Heart left ventricle (tissue), 16 donors: Measurements from ENCODE around the gene WSB1. TPM values are rescaled to one million over a fixed set of nuclear protein-coding genes. Genes with fewer than 3 reads are reported as not detected.
"Not testable (repeated sequence)": the region's sequence is repeated elsewhere in the genome, so short reads cannot be mapped to it uniquely, and the experiment has no call there.

Experiments used
- ATAC-seq, 4 donors: fragments of 200-7000 bp; cut with Tn5 transposase; one replicate each; pipeline ENCODE4 v1.9.1; 2020 to 2022; ENCODE audit warnings: moderate library complexity in 4 of 4, mild to moderate bottlenecking in 3 of 4, moderate number of reproducible peaks in 1 of 4
- DNase-seq, 5 donors: peaks; one replicate each; pipeline ENCODE4 v3.0.0-alpha.2; 2020
- H3K27ac ChIP-seq, 12 donors: fragments of 200-600 bp; sonication (generic) in 4 of 12; one replicate each; pipeline versions ENCODE4 v1.5.0 to v1.8.0; 2016 to 2022; ENCODE audit warnings: mild to moderate bottlenecking in 2 of 12
- H3K27me3 ChIP-seq, 9 donors: fragments of 200-600 bp; sonication (generic) in 2 of 9; one replicate each; pipeline versions ENCODE4 v1.5.1 to v1.8.0; 2016 to 2022; ENCODE audit warnings: mild to moderate bottlenecking in 3 of 9
- H3K36me3 ChIP-seq, 9 donors: fragments of 200-600 bp; sonication (generic) in 2 of 9; one replicate each; pipeline versions ENCODE4 v1.5.0 to v1.8.0; 2018 to 2022; ENCODE audit warnings: mild to moderate bottlenecking in 2 of 9
- H3K4me1 ChIP-seq, 12 donors: fragments of 200-600 bp; sonication (generic) in 4 of 12; one replicate each; pipeline versions ENCODE4 v1.5.0 to v1.8.0; 2016 to 2022; ENCODE audit warnings: mild to moderate bottlenecking in 3 of 12
- H3K4me3 ChIP-seq, 12 donors: fragments of 200-600 bp; sonication (generic) in 4 of 12; one replicate each; pipeline versions ENCODE4 v1.5.0 to v1.8.0; 2017 to 2022; ENCODE audit warnings: mild to moderate bottlenecking in 9 of 12, moderate library complexity in 4 of 12
- H3K9me3 ChIP-seq, 12 donors: fragments of 200-600 bp; sonication (generic) in 4 of 12; one replicate each; pipeline versions ENCODE4 v1.5.0 to v1.8.0; 2016 to 2022; ENCODE audit warnings: mild to moderate bottlenecking in 1 of 12
- CTCF ChIP-seq, 12 donors: fragments of 200-600 bp; sonication (generic) in 4 of 12; IDR thresholded peaks; one replicate each; pipeline versions ENCODE4 v1.5.0 to v1.8.0; 2018 to 2022; ENCODE audit warnings: antibody characterized with exemption in 12 of 12, mild to moderate bottlenecking in 5 of 12
- POLR2A ChIP-seq, 2 donors: fragments of 450-650 bp; IDR thresholded peaks; one replicate each; pipeline ENCODE4 v1.6.1; 2017; ENCODE audit warnings: antibody characterized with exemption in 2 of 2, mild to moderate bottlenecking in 2 of 2, moderate library complexity in 2 of 2
- WGBS, 4 donors: extraction: QIAGEN DNeasy Blood & Tissue Kit in 2 of 4; methylation state at CpG; one replicate each; pipeline versions ENCODE4 v1.1.5 to v1.1.7; 2013 to 2018; 5-methylcytosine and 5-hydroxymethylcytosine counted together
- intact Hi-C, 10 donors: fragments of 100-400 bp; cut with DNase I; formaldehyde crosslinking; loops; one replicate each; pipeline versions ENCODE4 v1.11.1 to v1.14.2; 2022
- polyA plus RNA-seq, 2 donors: library from polyadenylated mRNA; stranded (reverse); fragments of 200-250 nt; gene quantifications; one replicate each; pipeline ENCODE4 v1.2.3, GENCODE V29; 2013
- total RNA-seq, 9 donors: library from RNA; depleted of rRNA in 2 of 9; stranded (reverse); fragments of >200 nt in 2 of 9; fragmentation: NEBNext Ultra II Directional in 3 of 9; extraction: Animal tissue kit (Norgen Biotek cat#: 25700) in 3 of 9; gene quantifications; one replicate each; pipeline versions ENCODE4 v1.1.0 to v1.2.4, GENCODE V29; 2016 to 2023
- donor health status: ischemic (EF 13 %, LVEDD 7.1; RV severe dilation, severe dysfunction).
- donor health status: healthy with polysubstance abuse.
- donor health status: DM: no; HTN: yes; CAD: no.
- donor health status: DM: no; HTN: no; CAD: no.
- donor health status: ischemic (EF 25% LVEDD 6.9; RV normal size, moderate dysfunction).
- donor health status: ischemic (EF 25% LVEDD 5.7; RV mildly dilated, moderate dysfunction).
- donor health status: healthy.
- donor health status: DM: yes; HTN: yes; CAD: no.
- donor health status: ischemic (EF 35%, LVEDD 5.7; RV mildly dilated, moderate dysfunction).
- donor health status: nonischemic (EF 11% LVEDD 7.7; RV severe dilation, severe dysfunction).
- donor health status: DM: yes; HTN: yes; CAD: no.
- donor health status: PGD.
- donor health status: ischemic (EF 29% LVEDD 5.4; RV normal size, mild dysfunction).
- donor health status: nonischemic (EF 23%, LVEDD 6.1; RV moderate dilation, normal function).

The WSB1 gene
- total and polyA plus RNA-seq, 11 donors = 22.3 to 119 (median 56.2) TPM

GRCh38 chr17:27327397-27327796 lies 33.5 kb downstream of the WSB1 start:
- intact Hi-C loops = no loop called here
- ATAC-seq = no peak

GRCh38 chr17:27327871-27328270 lies 34.0 kb downstream of the WSB1 start:
- Histone ChIP-seq H3K4me1 (peaks cover 3 to 40% (median 31%) of the 10 kb centered on the region in 12 donors), H3K27ac (no peak overlapping the region), H3K4me3 (no peak overlapping the region), H3K9me3 (no peaks in the 10 kb centered on the region), H3K27me3 (no peaks in the 10 kb centered on the region), H3K36me3 (no peaks in the 10 kb centered on the region)
- ATAC-seq (no peak), DNase-seq (no peak)
- WGBS, 4 donors = 82 to 88% (median 85%) methylated on average over 4 of the region's 4 CpGs
- intact Hi-C loops = no loop called here
- TF ChIP-seq CTCF (IDR thresholded peaks at IDR 0.05) (no peak), POLR2A (IDR thresholded peaks at IDR 0.05) (no peak)

More at GRCh38 chr17:27327397-27327796, 33.5 kb downstream of the WSB1 start:
- no peaks in the 10 kb centered on the region for H3K36me3 ChIP-seq
- no peaks in the 10 kb centered on the region for H3K9me3 ChIP-seq
- TF ChIP-seq POLR2A (IDR thresholded peaks at IDR 0.05) = no peak
- no peak for TF ChIP-seq CTCF (IDR thresholded peaks at IDR 0.05)
- no peak for DNase-seq
- no peaks in the 10 kb centered on the region for H3K27me3 ChIP-seq
- 88 to 95% (median 89%) methylated on average over 7 of the region's 7 CpGs for WGBS, 4 donors
- peaks cover 3 to 42% (median 31%) of the 10 kb centered on the region in 12 donors for H3K4me1 ChIP-seq
- no peak overlapping the region for H3K4me3 ChIP-seq
- no peak overlapping the region for H3K27ac ChIP-seq

- H3K27ac ChIP-seq, DNase-seq, H3K9me3 ChIP-seq, intact Hi-C loops, ATAC-seq, H3K36me3 ChIP-seq, H3K27me3 ChIP-seq, H3K4me3 ChIP-seq: not testable (repeated sequence)
- WGBS, 4 donors = 72 to 94% (median 84%) methylated on average over 9 of the region's 9 CpGs
- H3K4me1 ChIP-seq = peaks cover 3 to 39% (median 29%) of the 10 kb centered on the region in 12 donors
Observed at GRCh38 chr17:27328686-27329085, 34.8 kb downstream of the WSB1 start.

GRCh38 chr17:27329146-27329805 lies 35.4 kb downstream of the WSB1 start:
- Histone ChIP-seq H3K27me3 (no peaks in the 10 kb centered on the region), H3K36me3 (no peaks in the 10 kb centered on the region), H3K27ac (no peak overlapping the region), H3K4me1 (peaks cover 3 to 38% (median 29%) of the 10 kb centered on the region in 12 donors), H3K9me3 (no peaks in the 10 kb centered on the region), H3K4me3 (no peak overlapping the region)
- ATAC-seq (no peak), DNase-seq (no peak)
- TF ChIP-seq POLR2A (IDR thresholded peaks at IDR 0.05) (no peak), CTCF (IDR thresholded peaks at IDR 0.05) (no peak)
- WGBS, 4 donors = 89 to 93% (median 91%) methylated on average over 8 of the region's 8 CpGs
- intact Hi-C loops = no loop called here

- Histone ChIP-seq H3K27me3 (no peaks in the 10 kb centered on the region), H3K9me3 (no peaks in the 10 kb centered on the region), H3K27ac (peak overlapping the region in 11 of 12 donors; percentile 92 to 99 (median 96)), H3K4me3 (peak overlapping the region in 4 of 12 donors; percentile 55 to 61 (median 58)), H3K36me3 (no peaks in the 10 kb centered on the region), H3K4me1 (peaks cover 0 to 35% (median 19%) of the 10 kb centered on the region in 12 donors)
- 34 to 52% (median 41%) methylated on average over 3 of the region's 3 CpGs for WGBS, 4 donors
- DNase-seq (no peak), ATAC-seq (no peak)
- no peak for TF ChIP-seq CTCF (IDR thresholded peaks at IDR 0.05)
- TF ChIP-seq POLR2A (IDR thresholded peaks at IDR 0.05) = no peak
- intact Hi-C loops = loop anchor here in 9 of 10 donors (1.0 to 5.0 kb wide), 10 partner anchors 17 to 269 kb away; partner anchors contain the start of gene WSB1 (in 6 of the 9)
Observed at GRCh38 chr17:27332047-27332393, 38.1 kb downstream of the WSB1 start.
